Urinary bladder (tissue), 4 donors: ENCODE data around the gene HIPK3. TPM values are rescaled to one million over a fixed set of nuclear protein-coding genes. Genes with fewer than 3 reads are reported as not detected.
A peak's percentile ranks its signal among the peaks of the same experiment; 100 is the strongest.
"Not testable (repeated sequence)": the region's sequence is repeated elsewhere in the genome, so short reads cannot be mapped to it uniquely, and the experiment has no call there.

Experiments used
- DNase-seq: peaks from one replicate; pipeline ENCODE4 v3.0.0-alpha.2; 2015; ENCODE audit errors: extremely low spot score
- H3K27ac ChIP-seq: one replicate; pipeline ENCODE4 v1.5.1; 2013; ENCODE audit warnings: low read depth, mild to moderate bottlenecking, moderate library complexity
- H3K36me3 ChIP-seq: one replicate; pipeline ENCODE4 v1.6.1; 2013; ENCODE audit warnings: mild to moderate bottlenecking, moderate library complexity; ENCODE audit not compliant: insufficient read depth
- H3K4me1 ChIP-seq: one replicate; pipeline ENCODE4 v1.6.1; 2013; ENCODE audit warnings: mild to moderate bottlenecking, moderate library complexity; ENCODE audit not compliant: insufficient read depth
- H3K4me3 ChIP-seq: one replicate; pipeline ENCODE4 v1.5.1; 2013; ENCODE audit warnings: low read depth, low read length
- WGBS: extraction: QIAGEN DNeasy Blood & Tissue Kit; methylation state at CpG from one replicate; pipeline ENCODE4 v1.1.7; 2013; 5-methylcytosine and 5-hydroxymethylcytosine counted together
- polyA plus RNA-seq: library from polyadenylated mRNA; stranded (reverse); fragments of 200-250 nt; gene quantifications from one replicate; pipeline ENCODE4 v1.2.3, GENCODE V29; 2013
- total RNA-seq: library from RNA; depleted of rRNA; stranded (reverse); fragments of >200 nt; gene quantifications from one replicate; pipeline ENCODE4 v1.2.3, GENCODE V29; 2014
- donor health status: healthy with polysubstance abuse.
- donor health status: healthy.

The HIPK3 gene
- total and polyA plus RNA-seq, 2 donors, result 44.0 to 242 TPM

DNA sequence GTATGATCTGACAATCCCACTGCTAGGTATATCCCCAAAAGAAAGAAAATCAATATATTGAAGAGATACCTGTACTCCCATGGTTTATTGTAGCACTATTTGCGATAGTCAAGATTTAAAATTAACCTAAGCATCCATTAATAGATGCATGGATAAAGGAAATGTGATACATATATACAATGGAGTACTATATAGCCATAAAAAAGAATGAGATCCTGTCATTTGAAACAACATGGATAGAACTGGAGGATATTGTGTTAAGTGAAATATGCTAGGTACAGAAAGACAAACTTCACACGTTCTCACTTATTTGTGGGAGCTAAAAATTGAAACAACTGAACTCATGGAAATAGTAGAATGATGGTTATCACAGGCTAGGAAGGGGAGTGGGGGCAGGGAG is 14.6 kb upstream of the HIPK3 start:
- DNase-seq, result no peak
- WGBS, result 93% methylated on average over 2 of the region's 2 CpGs
- Histone ChIP-seq H3K4me3 (no peak overlapping the region), H3K27ac (no peak overlapping the region), H3K4me1 (no peaks in the 10 kb centered on the region), H3K36me3 (no peaks in the 10 kb centered on the region)

DNA sequence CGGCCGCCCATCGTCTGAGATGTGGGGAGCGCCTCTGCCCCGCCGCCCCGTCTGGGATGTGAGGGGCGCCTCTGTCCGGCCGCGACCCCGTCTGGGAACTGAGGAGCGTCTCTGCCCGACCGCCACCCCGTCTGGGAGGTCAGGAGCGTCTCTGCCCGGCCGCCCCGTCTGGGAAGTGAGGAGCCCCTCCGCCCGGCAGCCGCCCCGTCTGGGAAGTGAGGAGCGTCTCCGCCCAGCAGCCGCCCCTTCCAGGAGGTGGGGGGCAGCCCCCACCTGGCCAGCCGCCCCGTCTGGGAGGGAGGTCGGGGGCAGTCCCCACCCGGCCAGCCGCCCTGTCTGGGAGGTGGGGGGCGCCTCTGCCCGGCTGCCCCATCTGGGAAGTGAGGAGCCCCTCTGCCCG is 13.5 kb upstream of the HIPK3 start:
- H3K36me3 ChIP-seq, H3K27ac ChIP-seq, H3K4me3 ChIP-seq, DNase-seq, H3K4me1 ChIP-seq: not testable (repeated sequence)
- 96% methylated on average over 29 of the region's 35 CpGs for WGBS

- H3K4me1 ChIP-seq, result no peaks in the 10 kb centered on the region
- no peaks in the 10 kb centered on the region for H3K36me3 ChIP-seq
- no peak for DNase-seq
- no peak overlapping the region for H3K4me3 ChIP-seq
- H3K27ac ChIP-seq, result no peak overlapping the region
- WGBS, result 79% methylated on average over 6 of the region's 6 CpGs
Measured at GRCh38 chr11:33248416-33248971, 8.7 kb upstream of the HIPK3 start.

- H3K4me3 ChIP-seq, result peak overlapping the region; percentile 76
- H3K4me1 ChIP-seq, result no peaks in the 10 kb centered on the region
- DNase-seq, result peak; percentile 15
- peak overlapping the region; percentile 100 for H3K27ac ChIP-seq
- no peaks in the 10 kb centered on the region for H3K36me3 ChIP-seq
- 61% methylated on average over 12 of the region's 12 CpGs for WGBS
Measured at GRCh38 chr11:33256031-33256812, 959 bp upstream of the HIPK3 start.

GRCh38 chr11:33256813-33257159 is 395 bp upstream of the HIPK3 start:
- H3K36me3 ChIP-seq, result no peaks in the 10 kb centered on the region
- H3K4me3 ChIP-seq, result peak overlapping the region; percentile 76
- no peak for DNase-seq
- no peaks in the 10 kb centered on the region for H3K4me1 ChIP-seq
- peak overlapping the region; percentile 100 for H3K27ac ChIP-seq
- 2% methylated on average over 16 of the region's 16 CpGs for WGBS

GRCh38 chr11:33257897-33258630 is 883 bp downstream of the HIPK3 start:
- WGBS, result under 1% methylated on average over 83 of the region's 83 CpGs
- no peaks in the 10 kb centered on the region for H3K4me1 ChIP-seq
- peak overlapping the region; percentile 76 for H3K4me3 ChIP-seq
- H3K36me3 ChIP-seq, result no peaks in the 10 kb centered on the region
- peak; percentile 67 for DNase-seq
- peak overlapping the region; percentile 100 for H3K27ac ChIP-seq

DNA sequence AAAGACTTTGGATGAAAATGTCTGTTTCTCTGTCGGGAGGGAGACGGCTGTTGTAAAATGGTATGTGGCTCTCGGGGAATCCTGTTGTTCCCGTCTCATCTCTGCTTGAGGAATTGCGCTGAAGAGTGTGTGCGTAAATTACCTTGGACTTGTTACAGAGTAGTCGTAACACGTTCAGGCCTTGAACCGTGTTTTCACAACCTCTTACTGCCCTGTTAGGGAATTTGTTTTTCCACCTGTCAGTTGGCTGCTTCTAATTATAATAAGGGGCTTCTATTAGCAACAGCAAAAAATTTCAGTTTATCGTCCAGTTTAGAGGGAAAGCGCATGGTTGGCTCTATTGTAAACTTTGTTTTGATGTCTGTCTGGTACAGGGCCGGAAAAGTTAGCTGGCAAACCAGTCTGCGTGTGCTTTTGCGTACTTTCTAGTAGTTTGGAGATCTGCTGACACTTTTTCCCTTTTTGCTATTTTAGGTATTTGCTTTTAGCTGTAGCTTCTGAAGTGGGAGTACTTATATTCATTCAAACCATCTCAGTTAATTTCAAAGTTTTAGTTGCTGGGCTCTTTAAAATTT is 1.5 kb downstream of the HIPK3 start:
- Histone ChIP-seq H3K27ac (peak overlapping the region; percentile 100), H3K4me3 (peak overlapping the region; percentile 76), H3K36me3 (no peaks in the 10 kb centered on the region), H3K4me1 (no peaks in the 10 kb centered on the region)
- peak; percentile 53 for DNase-seq
- WGBS, result under 1% methylated on average over 14 of the region's 14 CpGs

GRCh38 chr11:33259869-33260268 is 2.7 kb downstream of the HIPK3 start:
- Histone ChIP-seq H3K4me3 (peak overlapping the region; percentile 25), H3K36me3 (no peaks in the 10 kb centered on the region), H3K27ac (no peak overlapping the region), H3K4me1 (no peaks in the 10 kb centered on the region)
- DNase-seq, result no peak
- 24% methylated on average over 2 of the region's 2 CpGs for WGBS

GRCh38 chr11:33261350-33261749 is 4.2 kb downstream of the HIPK3 start:
- not testable (repeated sequence) for H3K27ac ChIP-seq, H3K4me1 ChIP-seq, H3K4me3 ChIP-seq, DNase-seq, H3K36me3 ChIP-seq
- WGBS, result 93% methylated on average over 1 of the region's 1 CpG

GRCh38 chr11:33262011-33262645 is 4.9 kb downstream of the HIPK3 start:
- no peak overlapping the region for H3K4me3 ChIP-seq
- H3K36me3 ChIP-seq, result no peaks in the 10 kb centered on the region
- no peaks in the 10 kb centered on the region for H3K4me1 ChIP-seq
- no peak overlapping the region for H3K27ac ChIP-seq
- DNase-seq, result no peak

DNA sequence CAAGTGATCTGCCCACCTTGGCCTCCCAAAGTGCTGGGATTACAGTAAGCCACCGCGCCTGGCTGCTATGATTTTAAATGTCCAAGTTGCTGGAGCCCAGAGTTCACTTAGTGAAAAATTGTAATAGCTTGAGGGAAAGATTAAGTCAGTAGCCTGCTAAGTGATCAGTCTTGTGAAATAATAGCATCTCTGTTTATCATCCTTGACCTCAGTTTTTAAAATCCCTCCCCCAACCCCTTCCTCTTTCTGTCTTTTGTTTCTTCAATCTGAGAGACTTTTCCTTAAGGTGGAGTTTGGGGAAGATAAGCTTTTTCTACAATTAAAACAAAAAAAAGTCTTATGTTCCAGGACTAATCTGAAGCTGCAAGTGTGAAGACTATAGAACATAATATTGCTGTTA is 6.4 kb downstream of the HIPK3 start:
- Histone ChIP-seq H3K27ac (no peak overlapping the region), H3K36me3 (no peaks in the 10 kb centered on the region), H3K4me3 (no peak overlapping the region), H3K4me1 (no peaks in the 10 kb centered on the region)
- WGBS, result 75% methylated on average over 2 of the region's 2 CpGs
- DNase-seq, result no peak

GRCh38 chr11:33264926-33265325 is 7.7 kb downstream of the HIPK3 start:
- Histone ChIP-seq H3K36me3 (no peaks in the 10 kb centered on the region), H3K4me3 (no peak overlapping the region), H3K4me1 (peaks cover 1% of the 10 kb centered on the region), H3K27ac (no peak overlapping the region)
- no peak for DNase-seq

DNA sequence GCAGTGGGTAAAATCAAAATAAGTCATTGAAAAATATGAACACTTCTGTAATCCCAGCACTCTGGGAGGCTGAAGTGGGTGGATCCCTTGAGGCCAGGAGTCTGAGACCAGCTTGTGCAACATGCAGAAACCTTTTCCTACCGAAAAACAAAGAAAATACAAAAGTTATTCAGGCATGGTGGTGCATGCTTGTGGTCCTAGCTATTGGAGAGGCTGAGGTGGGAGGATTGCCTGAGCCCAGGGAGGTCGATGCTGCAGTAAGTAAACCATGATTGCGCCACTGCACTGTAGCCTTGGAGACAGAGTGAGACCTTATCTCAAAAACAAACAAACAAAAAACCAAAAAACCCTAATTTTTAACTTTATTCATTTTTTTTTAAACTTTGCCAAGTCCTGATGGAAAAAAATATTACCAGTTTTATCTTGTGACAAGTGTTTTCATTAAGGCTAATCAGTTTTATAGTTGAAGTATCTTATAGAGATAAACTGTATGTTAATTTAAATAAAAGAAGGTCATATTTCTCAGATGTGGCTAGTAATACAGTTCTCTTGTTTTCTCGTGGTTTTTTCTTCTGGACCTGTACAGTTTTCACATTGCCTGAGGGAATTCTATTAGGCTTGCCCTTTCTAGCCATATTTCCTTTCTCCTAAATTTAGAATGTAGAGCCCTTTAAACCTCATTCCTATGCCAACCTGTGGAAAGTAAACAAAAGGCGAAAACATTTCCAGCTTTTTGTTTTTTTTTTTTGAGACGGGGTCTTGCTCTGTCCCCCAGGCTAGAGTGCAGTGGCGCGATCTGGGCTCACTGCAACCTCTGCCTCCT is 9.4 kb downstream of the HIPK3 start:
- H3K27ac ChIP-seq, result no peak overlapping the region
- no peaks in the 10 kb centered on the region for H3K36me3 ChIP-seq
- WGBS, result 48% methylated on average over 8 of the region's 8 CpGs
- peaks cover 2% of the 10 kb centered on the region for H3K4me1 ChIP-seq
- H3K4me3 ChIP-seq, result no peak overlapping the region
- no peak for DNase-seq
